WTC11 (cell line): ENCODE data around the gene VWDE. TPM values are rescaled to one million over a fixed set of nuclear protein-coding genes. Genes with fewer than 3 reads are reported as not detected.
A peak's percentile ranks its signal among the peaks of the same experiment; 100 is the strongest.

Experiments used
- ATAC-seq: fragments of 200-7000 bp; cut with Tn5 transposase; 2 replicates; pipeline ENCODE4 v1.10.0; 2021; ENCODE audit warnings: mild to moderate bottlenecking, moderate library complexity
- CTCF ChIA-PET: fragments of 300-600 bp; sonication (Branson Sonifier 250); formaldehyde crosslinking; loops from one replicate; lab custom pipeline; 2021; ENCODE audit warnings: antibody characterized with exemption; lab: Charles Lee
- POLR2A ChIA-PET: fragments of 350-600 bp; sonication (Branson Sonifier 250); formaldehyde crosslinking; loops from one replicate; lab custom pipeline; 2021; ENCODE audit warnings: antibody characterized with exemption; lab: Charles Lee
- DNase-seq: peaks from one replicate; pipeline ENCODE4 v3.0.0; 2021; ENCODE audit warnings: low spot score
- H3K27ac Mint-ChIP-seq: 2 replicates; pipeline ENCODE4 v1.8.0; 2021; ENCODE audit warnings: mixed read lengths
- H3K27me3 Mint-ChIP-seq: 2 replicates; pipeline ENCODE4 v1.8.0; 2021; ENCODE audit warnings: low read depth, mild to moderate bottlenecking, moderate library complexity, mixed read lengths
- H3K36me3 Mint-ChIP-seq: 2 replicates; pipeline ENCODE4 v1.8.0; 2021; ENCODE audit warnings: mixed read lengths
- H3K4me1 Mint-ChIP-seq: 2 replicates; pipeline ENCODE4 v1.8.0; 2022; ENCODE audit warnings: mixed read lengths
- H3K4me3 Mint-ChIP-seq: 2 replicates; pipeline ENCODE4 v1.8.0; 2021; ENCODE audit warnings: mild to moderate bottlenecking, moderate library complexity, mixed read lengths
- H3K9me3 Mint-ChIP-seq: 2 replicates; pipeline ENCODE4 v1.8.0; 2021; ENCODE audit warnings: mixed read lengths
- CREB1 ChIP-seq: sonication (generic); formaldehyde crosslinking; IDR thresholded peaks from 2 replicates; pipeline ENCODE4 v1.8.0; 2023; ENCODE audit warnings: mild to moderate bottlenecking, missing genetic modification reagents
- EMX1 ChIP-seq: fragments of 250-450 bp; sonication (Bioruptor Pico); IDR thresholded peaks from 2 replicates; pipeline ENCODE4 v1.8.0; 2021; ENCODE audit warnings: mild to moderate bottlenecking
- FOXP1 ChIP-seq: sonication (generic); formaldehyde crosslinking; IDR thresholded peaks from 2 replicates; pipeline ENCODE4 v1.8.0; 2022; ENCODE audit warnings: missing genetic modification reagents, mild to moderate bottlenecking, moderate library complexity, borderline replicate concordance
- KAT7 ChIP-seq: sonication (generic); formaldehyde crosslinking; IDR thresholded peaks from 2 replicates; pipeline ENCODE4 v1.8.1; 2023; ENCODE audit warnings: missing genetic modification reagents, mild to moderate bottlenecking, borderline replicate concordance
- NFATC4 ChIP-seq: fragments of 250-450 bp; sonication (Bioruptor Pico); IDR thresholded peaks from 2 replicates; pipeline ENCODE4 v1.9.0; 2021; ENCODE audit warnings: mild to moderate bottlenecking
- NR3C1 ChIP-seq: sonication (generic); formaldehyde crosslinking; conservative IDR thresholded peaks from 2 replicates; pipeline ENCODE4 v1.8.1; 2023; ENCODE audit warnings: low read depth, mild to moderate bottlenecking, missing genetic modification reagents
- PREB ChIP-seq: sonication (generic); formaldehyde crosslinking; IDR thresholded peaks from 2 replicates; pipeline ENCODE4 v1.8.1; 2022; ENCODE audit warnings: mild to moderate bottlenecking, missing genetic modification reagents, moderate library complexity, borderline replicate concordance
- RELA ChIP-seq: sonication (generic); formaldehyde crosslinking; IDR thresholded peaks from 2 replicates; pipeline ENCODE4 v1.8.1; 2022; ENCODE audit warnings: missing genetic modification reagents, mild to moderate bottlenecking, borderline replicate concordance
- RORB ChIP-seq: fragments of 250-450 bp; sonication (Bioruptor Pico); IDR thresholded peaks from 2 replicates; pipeline ENCODE4 v1.9.0; 2021; ENCODE audit warnings: mild to moderate bottlenecking
- SOX15 ChIP-seq: fragments of 250-450 bp; sonication (Bioruptor Pico); IDR thresholded peaks from 2 replicates; pipeline ENCODE4 v1.9.0; 2021; ENCODE audit warnings: mild to moderate bottlenecking
- TCF7 ChIP-seq: sonication (generic); formaldehyde crosslinking; IDR thresholded peaks from 2 replicates; pipeline ENCODE4 v1.8.0; 2022; ENCODE audit warnings: mild to moderate bottlenecking, low read depth, missing genetic modification reagents, moderate library complexity
- TEAD4 ChIP-seq: sonication (generic); formaldehyde crosslinking; IDR thresholded peaks from 2 replicates; pipeline ENCODE4 v1.8.0; 2022; ENCODE audit warnings: mild to moderate bottlenecking, missing genetic modification reagents
- TP53 ChIP-seq: sonication (generic); formaldehyde crosslinking; IDR thresholded peaks from 2 replicates; pipeline ENCODE4 v1.8.1; 2023; ENCODE audit warnings: mild to moderate bottlenecking, missing genetic modification reagents
- ZMAT4 ChIP-seq: fragments of 250-450 bp; sonication (Bioruptor Pico); IDR thresholded peaks from 2 replicates; pipeline ENCODE4 v1.9.0; 2021; ENCODE audit warnings: mild to moderate bottlenecking
- ZNF138 ChIP-seq: sonication (generic); formaldehyde crosslinking; conservative IDR thresholded peaks from 2 replicates; pipeline ENCODE4 v1.8.1; 2022; ENCODE audit warnings: mild to moderate bottlenecking, moderate library complexity, missing genetic modification reagents
- ZNF219 ChIP-seq: sonication (generic); formaldehyde crosslinking; IDR thresholded peaks from 2 replicates; pipeline ENCODE4 v1.8.0; 2023; ENCODE audit warnings: missing genetic modification reagents, mild to moderate bottlenecking, borderline replicate concordance
- ZNF317 ChIP-seq: sonication (generic); formaldehyde crosslinking; IDR thresholded peaks from 2 replicates; pipeline ENCODE4 v1.8.1; 2023; ENCODE audit warnings: low read depth, mild to moderate bottlenecking, moderate library complexity, missing genetic modification reagents, borderline replicate concordance
- ZNF423 ChIP-seq: fragments of 250-450 bp; sonication (Bioruptor Pico); IDR thresholded peaks from 2 replicates; pipeline ENCODE4 v2.1.2; 2022; ENCODE audit warnings: mild to moderate bottlenecking, moderate library complexity
- total RNA-seq: library from RNA; stranded (reverse); gene quantifications from 3 replicates; pipeline ENCODE4 v1.2.3, GENCODE V29; 2021
- TF ChIP-seq, protein P1 (sequence below): sonication (generic); formaldehyde crosslinking; IDR thresholded peaks from 2 replicates; pipeline ENCODE4 v1.8.1; 2023; ENCODE audit warnings: mild to moderate bottlenecking, missing genetic modification reagents, borderline replicate concordance
- TF ChIP-seq, protein P2 (sequence below): fragments of 200-600 bp; IDR thresholded peaks from 2 replicates; pipeline ENCODE4 v1.8.0; 2022; ENCODE audit warnings: antibody characterized with exemption
- TF ChIP-seq, protein P3 (sequence below): sonication (generic); formaldehyde crosslinking; IDR thresholded peaks from 2 replicates; pipeline ENCODE4 v1.8.0; 2022; ENCODE audit warnings: mild to moderate bottlenecking, missing genetic modification reagents

The VWDE gene
- total RNA-seq, 1 experiment from 2014 or later: 21.0 TPM

DNA sequence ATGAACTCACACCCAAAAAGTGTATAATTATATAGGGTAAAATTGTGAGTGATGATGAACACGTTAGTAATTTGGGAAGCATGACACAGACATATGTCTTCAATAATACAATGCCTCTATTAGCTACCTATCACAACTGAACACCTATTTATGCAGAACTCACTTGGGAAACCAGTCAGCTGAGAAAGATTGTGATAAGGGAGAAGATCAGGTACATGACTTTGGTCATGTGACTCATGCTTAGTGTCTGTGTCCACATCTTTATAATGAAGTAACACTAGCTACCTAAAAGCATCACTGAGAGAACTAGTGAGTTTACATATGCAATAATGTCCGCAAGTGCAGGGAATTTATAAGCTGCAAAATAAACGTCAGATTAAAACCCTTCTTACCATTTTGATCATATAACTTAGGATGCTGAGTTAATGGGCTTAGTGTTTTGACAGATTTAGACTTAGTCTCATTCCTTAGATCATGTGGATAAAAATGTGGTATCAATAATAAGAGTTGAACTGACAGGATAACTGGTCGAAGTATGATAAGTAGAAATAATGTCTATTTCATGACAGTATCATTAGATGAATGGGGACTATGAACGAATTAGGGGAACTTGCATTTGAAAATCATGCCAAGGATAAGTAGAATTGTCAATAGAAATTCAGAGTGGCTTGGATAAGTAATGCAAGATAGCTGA, 11.6 kb downstream of the VWDE start:
- CTCF ChIA-PET: interaction anchor here (1.0 to 3.0 kb wide), 4 partner anchors 42 to 66 kb away, joined by 3 to 10 read pairs (median 4); no protein-coding TSS in a partner anchor
- DNase-seq: no peak
- Mint-ChIP-seq H3K27ac (peak overlapping the region; percentile 76), H3K9me3 (peaks cover 2% of the 10 kb centered on the region; the same call in 1 of the 2 replicates), H3K36me3 (peaks cover 19% of the 10 kb centered on the region), H3K4me1 (peaks cover 37% of the 10 kb centered on the region), H3K4me3 (no peak overlapping the region), H3K27me3 (no peaks in the 10 kb centered on the region)
- ATAC-seq: no peak
- TF ChIP-seq ZNF219 (CRISPR knock-in tag) (no peak), SOX15 (no peak), CREB1 (CRISPR knock-in tag) (no peak), TCF7 (no peak), ZMAT4 (CRISPR knock-in tag) (no peak), TEAD4 (CRISPR knock-in tag) (no peak), EMX1 (CRISPR knock-in tag) (no peak), ZNF423 (no peak), RELA (CRISPR knock-in tag) (no peak), ZNF317 (CRISPR knock-in tag) (no peak)
- TF ChIP-seq, protein P1, sequence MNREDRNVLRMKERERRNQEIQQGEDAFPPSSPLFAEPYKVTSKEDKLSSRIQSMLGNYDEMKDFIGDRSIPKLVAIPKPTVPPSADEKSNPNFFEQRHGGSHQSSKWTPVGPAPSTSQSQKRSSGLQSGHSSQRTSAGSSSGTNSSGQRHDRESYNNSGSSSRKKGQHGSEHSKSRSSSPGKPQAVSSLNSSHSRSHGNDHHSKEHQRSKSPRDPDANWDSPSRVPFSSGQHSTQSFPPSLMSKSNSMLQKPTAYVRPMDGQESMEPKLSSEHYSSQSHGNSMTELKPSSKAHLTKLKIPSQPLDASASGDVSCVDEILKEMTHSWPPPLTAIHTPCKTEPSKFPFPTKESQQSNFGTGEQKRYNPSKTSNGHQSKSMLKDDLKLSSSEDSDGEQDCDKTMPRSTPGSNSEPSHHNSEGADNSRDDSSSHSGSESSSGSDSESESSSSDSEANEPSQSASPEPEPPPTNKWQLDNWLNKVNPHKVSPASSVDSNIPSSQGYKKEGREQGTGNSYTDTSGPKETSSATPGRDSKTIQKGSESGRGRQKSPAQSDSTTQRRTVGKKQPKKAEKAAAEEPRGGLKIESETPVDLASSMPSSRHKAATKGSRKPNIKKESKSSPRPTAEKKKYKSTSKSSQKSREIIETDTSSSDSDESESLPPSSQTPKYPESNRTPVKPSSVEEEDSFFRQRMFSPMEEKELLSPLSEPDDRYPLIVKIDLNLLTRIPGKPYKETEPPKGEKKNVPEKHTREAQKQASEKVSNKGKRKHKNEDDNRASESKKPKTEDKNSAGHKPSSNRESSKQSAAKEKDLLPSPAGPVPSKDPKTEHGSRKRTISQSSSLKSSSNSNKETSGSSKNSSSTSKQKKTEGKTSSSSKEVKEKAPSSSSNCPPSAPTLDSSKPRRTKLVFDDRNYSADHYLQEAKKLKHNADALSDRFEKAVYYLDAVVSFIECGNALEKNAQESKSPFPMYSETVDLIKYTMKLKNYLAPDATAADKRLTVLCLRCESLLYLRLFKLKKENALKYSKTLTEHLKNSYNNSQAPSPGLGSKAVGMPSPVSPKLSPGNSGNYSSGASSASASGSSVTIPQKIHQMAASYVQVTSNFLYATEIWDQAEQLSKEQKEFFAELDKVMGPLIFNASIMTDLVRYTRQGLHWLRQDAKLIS: no peak
- POLR2A ChIA-PET: no interaction called here

- H3K27ac Mint-ChIP-seq: no peak overlapping the region
- H3K9me3 Mint-ChIP-seq: no peaks in the 10 kb centered on the region
- no peak overlapping the region for H3K4me3 Mint-ChIP-seq
- no peaks in the 10 kb centered on the region for H3K27me3 Mint-ChIP-seq
- TF ChIP-seq, protein P2, sequence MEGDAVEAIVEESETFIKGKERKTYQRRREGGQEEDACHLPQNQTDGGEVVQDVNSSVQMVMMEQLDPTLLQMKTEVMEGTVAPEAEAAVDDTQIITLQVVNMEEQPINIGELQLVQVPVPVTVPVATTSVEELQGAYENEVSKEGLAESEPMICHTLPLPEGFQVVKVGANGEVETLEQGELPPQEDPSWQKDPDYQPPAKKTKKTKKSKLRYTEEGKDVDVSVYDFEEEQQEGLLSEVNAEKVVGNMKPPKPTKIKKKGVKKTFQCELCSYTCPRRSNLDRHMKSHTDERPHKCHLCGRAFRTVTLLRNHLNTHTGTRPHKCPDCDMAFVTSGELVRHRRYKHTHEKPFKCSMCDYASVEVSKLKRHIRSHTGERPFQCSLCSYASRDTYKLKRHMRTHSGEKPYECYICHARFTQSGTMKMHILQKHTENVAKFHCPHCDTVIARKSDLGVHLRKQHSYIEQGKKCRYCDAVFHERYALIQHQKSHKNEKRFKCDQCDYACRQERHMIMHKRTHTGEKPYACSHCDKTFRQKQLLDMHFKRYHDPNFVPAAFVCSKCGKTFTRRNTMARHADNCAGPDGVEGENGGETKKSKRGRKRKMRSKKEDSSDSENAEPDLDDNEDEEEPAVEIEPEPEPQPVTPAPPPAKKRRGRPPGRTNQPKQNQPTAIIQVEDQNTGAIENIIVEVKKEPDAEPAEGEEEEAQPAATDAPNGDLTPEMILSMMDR: peak; percentile 62
- no peak for TF ChIP-seq RORB
- ChIA-PET CTCF (interaction anchor here (0.6 to 2.1 kb wide), 16 partner anchors 9 to 427 kb away, joined by 3 to 15 read pairs (median 4); partner anchors contain the start of gene VWDE), POLR2A (no interaction called here)
- peak; percentile 93 for ATAC-seq
- DNase-seq: peak; percentile 65
- H3K4me1 Mint-ChIP-seq: peaks cover 30% of the 10 kb centered on the region
- peaks cover 22% of the 10 kb centered on the region for H3K36me3 Mint-ChIP-seq
Measured at GRCh38 chr7:12389089-12389700, 14.5 kb downstream of the VWDE start.

DNA sequence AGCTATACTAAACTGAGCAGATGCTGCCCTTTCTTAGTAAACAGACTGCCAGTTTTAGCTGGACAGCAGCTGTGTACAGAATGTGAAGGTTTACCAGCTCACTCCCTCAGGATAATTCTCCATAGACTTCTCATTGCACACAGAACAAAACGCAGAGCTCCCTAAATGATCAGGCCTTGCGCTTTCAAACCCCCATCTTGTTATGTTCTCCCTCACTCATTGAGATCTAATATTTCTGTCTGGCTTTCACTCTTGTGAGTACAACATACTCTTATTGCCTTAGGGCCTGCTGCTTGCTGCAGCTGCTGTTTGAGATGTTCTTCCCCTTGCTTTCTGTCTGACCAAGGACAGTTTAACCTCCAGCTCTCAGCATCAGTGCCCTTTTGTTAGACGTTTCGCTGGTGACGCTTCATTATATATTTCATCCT, 17.3 kb downstream of the VWDE start:
- ChIA-PET POLR2A (no interaction called here), CTCF (interaction anchor here (0.7 to 3.5 kb wide), 3 partner anchors 48 to 108 kb away, joined by 3 to 17 read pairs (median 4); no protein-coding TSS in a partner anchor)
- Mint-ChIP-seq H3K27me3 (no peaks in the 10 kb centered on the region), H3K4me3 (no peak overlapping the region), H3K4me1 (peaks cover 6% of the 10 kb centered on the region), H3K27ac (peak overlapping the region; percentile 50; the same call in 1 of the 2 replicates), H3K9me3 (no peaks in the 10 kb centered on the region), H3K36me3 (peaks cover 25% of the 10 kb centered on the region)
- DNase-seq (no peak), ATAC-seq (no peak)
- TF ChIP-seq, protein P3, sequence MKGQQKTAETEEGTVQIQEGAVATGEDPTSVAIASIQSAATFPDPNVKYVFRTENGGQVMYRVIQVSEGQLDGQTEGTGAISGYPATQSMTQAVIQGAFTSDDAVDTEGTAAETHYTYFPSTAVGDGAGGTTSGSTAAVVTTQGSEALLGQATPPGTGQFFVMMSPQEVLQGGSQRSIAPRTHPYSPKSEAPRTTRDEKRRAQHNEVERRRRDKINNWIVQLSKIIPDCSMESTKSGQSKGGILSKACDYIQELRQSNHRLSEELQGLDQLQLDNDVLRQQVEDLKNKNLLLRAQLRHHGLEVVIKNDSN (CRISPR knock-in tag): no peak
- TF ChIP-seq ZNF138 (CRISPR knock-in tag): no peak
- TF ChIP-seq NR3C1 (CRISPR knock-in tag): no peak
- no peak for TF ChIP-seq TP53
- no peak for TF ChIP-seq NFATC4
- TF ChIP-seq PREB (CRISPR knock-in tag): no peak
- no peak for TF ChIP-seq EMX1 (CRISPR knock-in tag)
- TF ChIP-seq KAT7 (CRISPR knock-in tag): no peak
- no peak for TF ChIP-seq FOXP1 (CRISPR knock-in tag)
- TF ChIP-seq SOX15: no peak
- no peak for TF ChIP-seq CREB1 (CRISPR knock-in tag)
